ENCODE data around the gene GAD2. TPM values are rescaled to one million over a fixed set of nuclear protein-coding genes. Genes with fewer than 3 reads are reported as not detected.

GAD2 gene
- total RNA-seq: not detected

- DNase-seq (ENCODE audit: low read depth in 2 of 3, low spot score in 2 of 3): peak in 1 of 3 donors; percentile 12
Measured at GRCh38 chr10:26216585-26217395, at the start of gene GAD2. GAD2 (plus strand) TSS chr10:26216774; CDS start chr10:26216810, 36 bp downstream.

- DNase-seq (ENCODE audit: low read depth in 2 of 3, low spot score in 2 of 3): no peak
Measured at GRCh38 chr10:26169466-26169865, 47.1 kb upstream of the GAD2 start.

- no peak for DNase-seq (ENCODE audit: low read depth in 2 of 3, low spot score in 2 of 3)
Measured at GRCh38 chr10:26172131-26172530, 44.4 kb upstream of the GAD2 start.

GRCh38 chr10:26173837-26174236, 42.7 kb upstream of the GAD2 start:
- no peak for DNase-seq (ENCODE audit: low read depth in 2 of 3, low spot score in 2 of 3)

GRCh38 chr10:26177341-26177740, 39.2 kb upstream of the GAD2 start:
- DNase-seq (ENCODE audit: low read depth in 2 of 3, low spot score in 2 of 3): no peak

- no peak for DNase-seq (ENCODE audit: low read depth in 2 of 3, low spot score in 2 of 3)
Measured at GRCh38 chr10:26194275-26194674, 22.3 kb upstream of the GAD2 start.

- DNase-seq (ENCODE audit: low read depth in 2 of 3, low spot score in 2 of 3): no peak
Measured at GRCh38 chr10:26197248-26197647, 19.3 kb upstream of the GAD2 start.

- no peak for DNase-seq (ENCODE audit: low read depth in 2 of 3, low spot score in 2 of 3)
Measured at GRCh38 chr10:26198119-26198518, 18.5 kb upstream of the GAD2 start.

GRCh38 chr10:26199841-26200240, 16.7 kb upstream of the GAD2 start:
- no peak for DNase-seq (ENCODE audit: low read depth in 2 of 3, low spot score in 2 of 3)

- no peak for DNase-seq (ENCODE audit: low read depth in 2 of 3, low spot score in 2 of 3)
Measured at GRCh38 chr10:26205223-26205622, 11.4 kb upstream of the GAD2 start.

- no peak for DNase-seq (ENCODE audit: low read depth in 2 of 3, low spot score in 2 of 3)
Measured at GRCh38 chr10:26211781-26212444, 4.7 kb upstream of the GAD2 start.

- no peak for DNase-seq (ENCODE audit: low read depth in 2 of 3, low spot score in 2 of 3)
Measured at GRCh38 chr10:26212511-26212910, 4.1 kb upstream of the GAD2 start.

- DNase-seq (ENCODE audit: low read depth in 2 of 3, low spot score in 2 of 3): no peak
Measured at GRCh38 chr10:26213157-26213800, 3.3 kb upstream of the GAD2 start.

GRCh38 chr10:26214004-26214403, 2.6 kb upstream of the GAD2 start:
- no peak for DNase-seq (ENCODE audit: low read depth in 2 of 3, low spot score in 2 of 3)

- DNase-seq (ENCODE audit: low read depth in 2 of 3, low spot score in 2 of 3): peak in 1 of 3 donors; percentile 18
Measured at GRCh38 chr10:26214551-26215395, 1.8 kb upstream of the GAD2 start.

GRCh38 chr10:26215396-26215934, 1.1 kb upstream of the GAD2 start:
- peak in 1 of 3 donors; percentile 3 for DNase-seq (ENCODE audit: low read depth in 2 of 3, low spot score in 2 of 3)

- DNase-seq (ENCODE audit: low read depth in 2 of 3, low spot score in 2 of 3): peak in 2 of 3 donors; percentile 65 to 74
Measured at GRCh38 chr10:26215935-26216584, 514 bp upstream of the GAD2 start.

GRCh38 chr10:26217396-26218086, 967 bp downstream of the GAD2 start:
- peak in 1 of 3 donors; percentile 28 for DNase-seq (ENCODE audit: low read depth in 2 of 3, low spot score in 2 of 3)

GRCh38 chr10:26219676-26220075, 3.1 kb downstream of the GAD2 start:
- DNase-seq (ENCODE audit: low read depth in 2 of 3, low spot score in 2 of 3): peak in 1 of 3 donors; percentile 1

Measured in hematopoietic multipotent progenitor cell (in vitro differentiated cells).